Activated CD8-positive, alpha-beta memory T cell treated with anti-CD3 and anti-CD28 coated beads, Interleukin-2, amount 50 U/mL, for 4 hours (primary cell): Measurements from ENCODE around the gene USP38.
"Not testable (repeated sequence)": the region's sequence is repeated elsewhere in the genome, so short reads cannot be mapped to it uniquely, and the experiment has no call there.

Experiments used
- DNase-seq: peaks from one replicate; pipeline ENCODE4 v3.0.0-alpha.2; 2020

USP38 gene

DNA sequence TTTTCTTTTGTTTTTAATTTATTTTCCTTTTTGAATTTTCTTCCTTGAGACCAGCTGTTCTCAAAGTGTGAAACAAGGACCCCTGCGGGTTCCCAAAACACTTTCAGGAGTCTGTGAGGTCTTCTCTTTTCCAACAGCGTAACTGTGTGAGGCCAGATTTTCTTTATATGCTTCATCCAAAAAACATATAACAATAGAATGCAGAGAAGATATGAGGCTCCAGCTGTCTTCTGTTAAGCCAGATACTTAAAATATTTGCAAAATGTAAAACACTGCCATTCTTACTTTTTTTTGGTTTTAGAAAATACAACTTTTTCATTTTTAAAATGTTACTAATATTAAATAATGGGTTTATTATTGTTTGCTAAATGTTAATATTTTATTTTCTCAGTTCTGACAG is 27.8 kb downstream of the USP38 start:
- DNase-seq = no peak

DNA sequence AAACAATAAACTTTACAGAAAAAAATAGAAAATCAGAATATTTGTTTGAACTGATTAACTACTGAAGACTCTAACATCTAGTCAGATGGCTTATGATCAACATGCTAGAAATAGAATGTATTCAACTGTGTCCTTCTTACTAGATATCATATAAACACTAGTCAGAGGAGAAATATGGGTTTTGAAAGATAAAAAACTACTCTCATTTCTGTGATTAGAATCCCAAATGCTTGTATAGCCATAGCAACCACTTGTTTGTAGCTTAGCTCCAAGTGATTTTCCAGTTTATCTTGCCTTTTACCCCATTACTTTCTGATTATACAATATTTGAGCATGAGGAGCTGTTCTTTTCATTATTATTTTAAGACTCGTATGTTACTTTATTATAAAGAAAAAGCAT is 31.2 kb downstream of the USP38 start:
- no peak for DNase-seq

GRCh38 chr4:143224255-143224654 is 39.5 kb downstream of the USP38 start:
- DNase-seq = no peak

DNA sequence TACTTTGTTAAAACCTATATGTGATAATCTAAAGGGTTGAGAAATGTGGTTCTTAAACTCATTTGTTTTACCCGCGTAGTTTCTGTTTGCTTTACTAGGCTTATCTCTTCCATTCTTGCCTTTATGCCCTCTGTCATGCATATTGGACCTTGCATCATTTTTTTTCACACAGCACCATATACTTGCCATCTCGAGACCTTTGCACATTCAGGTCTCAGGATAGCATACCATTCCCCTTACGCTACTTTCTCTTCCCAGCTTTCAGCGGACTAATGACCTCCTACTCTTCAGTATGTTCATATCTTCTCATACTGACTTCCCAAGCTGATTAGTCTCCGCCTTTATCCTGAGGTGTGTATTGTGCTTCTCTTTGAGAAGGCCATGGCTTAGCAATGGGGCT is 40.5 kb downstream of the USP38 start:
- DNase-seq = no peak

- DNase-seq = no peak
Measured at GRCh38 chr4:143230683-143231082, 46.0 kb downstream of the USP38 start.

DNA sequence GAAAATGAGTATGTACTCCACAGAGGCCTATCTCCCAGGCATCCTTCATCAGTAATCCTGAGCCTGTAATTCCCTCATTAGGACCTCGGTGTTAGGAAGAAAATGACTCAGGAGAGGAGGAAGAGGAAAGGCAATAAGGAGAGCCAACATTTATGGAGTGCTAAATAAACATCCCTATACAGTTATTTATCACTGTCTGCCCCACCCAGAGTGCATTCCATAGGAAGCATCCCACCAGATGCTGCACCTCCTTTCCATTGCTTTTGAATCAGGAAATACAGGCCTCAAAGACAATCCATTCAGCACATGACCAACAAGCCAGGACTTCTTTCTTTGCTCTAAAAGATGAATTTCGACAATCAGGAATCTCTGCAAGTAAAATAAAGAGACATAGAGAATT is 47.6 kb downstream of the USP38 start:
- no peak for DNase-seq

GRCh38 chr4:143234153-143234552 is 49.4 kb downstream of the USP38 start:
- DNase-seq = no peak

DNA sequence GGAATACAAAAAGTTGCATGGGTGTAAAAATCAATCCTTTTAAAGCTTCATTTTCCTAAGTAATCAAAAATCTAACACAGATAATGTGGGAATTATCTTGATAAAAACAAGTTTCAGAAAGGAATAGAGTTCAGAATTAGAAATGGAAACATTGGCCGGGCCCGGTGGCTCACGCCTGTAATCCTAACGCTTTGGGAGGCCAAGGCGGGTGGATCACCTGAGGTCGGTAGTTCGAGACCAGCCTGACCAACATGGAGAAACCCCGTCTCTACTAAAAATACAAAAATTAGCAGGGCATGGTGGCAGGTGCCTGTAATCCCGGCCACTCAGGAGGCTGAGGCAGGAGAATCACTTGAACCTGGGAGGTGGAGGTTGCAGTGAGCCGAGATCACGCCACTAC is 52.5 kb downstream of the USP38 start:
- DNase-seq = not testable (repeated sequence)

- no peak for DNase-seq
Measured at GRCh38 chr4:143240939-143241679, 56.4 kb downstream of the USP38 start.

DNA sequence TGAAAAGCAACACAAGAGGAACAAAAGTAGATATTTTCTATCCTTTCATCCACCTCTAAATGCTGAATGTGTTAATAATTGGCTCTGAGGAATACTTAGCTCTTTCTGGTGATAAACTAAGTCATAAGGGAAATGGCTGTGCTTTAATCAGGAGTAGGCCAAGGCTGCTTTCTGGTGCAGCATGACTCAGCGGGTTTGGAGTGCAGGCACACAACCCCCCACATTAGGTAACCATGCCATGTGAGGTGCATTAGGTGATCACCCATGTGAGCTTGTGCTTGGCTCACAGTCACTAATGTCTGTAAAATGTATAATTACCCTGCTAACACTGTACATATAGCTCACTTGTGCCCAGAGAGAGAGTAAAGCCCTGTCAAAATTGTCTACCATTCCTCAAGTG is 57.2 kb downstream of the USP38 start:
- DNase-seq = no peak

DNA sequence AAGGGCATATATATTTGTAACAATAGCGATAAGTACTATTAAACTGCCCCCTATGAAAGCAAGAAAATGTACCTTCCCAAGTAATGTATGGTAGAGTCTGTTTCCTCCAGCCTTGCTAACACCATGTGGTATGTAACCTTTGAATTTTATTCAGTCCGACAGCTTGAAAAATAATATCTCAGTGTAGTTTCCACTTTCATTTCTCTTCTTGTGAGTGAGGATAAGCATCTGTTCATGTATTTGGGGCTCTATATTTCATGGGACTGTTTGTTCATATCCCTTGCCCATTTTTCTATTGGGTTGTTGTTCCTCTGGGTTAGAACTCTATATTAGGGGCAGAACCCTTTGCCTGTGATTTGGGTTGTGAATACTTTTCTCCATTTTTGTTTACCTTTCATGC is 58.3 kb downstream of the USP38 start:
- no peak for DNase-seq

DNA sequence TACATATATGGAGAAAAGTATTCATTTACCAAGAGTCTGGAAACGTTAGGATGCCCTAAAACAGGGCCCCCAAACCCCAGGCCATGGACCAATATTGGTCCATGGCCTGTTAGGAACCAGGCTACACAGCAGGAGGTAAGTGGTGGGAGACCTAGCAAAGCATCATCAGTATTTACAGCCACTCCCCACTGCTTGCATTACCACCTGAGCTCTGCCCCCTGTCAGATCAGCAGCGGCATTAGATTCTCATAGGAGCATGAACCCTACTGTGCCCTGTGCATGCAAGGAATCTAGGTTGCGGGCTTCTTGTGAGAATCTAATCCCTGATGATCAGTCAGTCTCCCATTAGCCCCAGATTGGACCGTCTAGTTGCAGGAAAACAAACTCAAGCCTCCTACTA is 62.3 kb downstream of the USP38 start:
- no peak for DNase-seq

DNA sequence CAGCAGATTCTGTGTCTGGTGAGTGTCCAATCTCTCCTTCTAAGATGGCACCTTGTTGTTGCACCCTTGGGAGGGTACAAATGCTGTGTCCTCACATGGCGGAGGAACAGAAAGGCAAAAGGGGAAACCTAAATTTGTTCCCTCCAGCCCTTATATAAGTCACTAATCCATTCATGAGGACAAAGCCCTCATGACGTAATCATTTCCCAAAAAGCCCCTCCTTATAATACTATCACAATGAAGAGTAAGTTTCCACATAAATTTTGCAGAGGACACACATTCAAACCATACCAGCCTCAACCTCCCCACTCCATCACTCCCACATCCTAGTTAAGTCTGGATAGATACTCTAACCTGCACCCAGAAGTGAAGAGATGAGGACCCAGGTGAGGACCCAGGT is 63.1 kb downstream of the USP38 start:
- DNase-seq = no peak

DNA sequence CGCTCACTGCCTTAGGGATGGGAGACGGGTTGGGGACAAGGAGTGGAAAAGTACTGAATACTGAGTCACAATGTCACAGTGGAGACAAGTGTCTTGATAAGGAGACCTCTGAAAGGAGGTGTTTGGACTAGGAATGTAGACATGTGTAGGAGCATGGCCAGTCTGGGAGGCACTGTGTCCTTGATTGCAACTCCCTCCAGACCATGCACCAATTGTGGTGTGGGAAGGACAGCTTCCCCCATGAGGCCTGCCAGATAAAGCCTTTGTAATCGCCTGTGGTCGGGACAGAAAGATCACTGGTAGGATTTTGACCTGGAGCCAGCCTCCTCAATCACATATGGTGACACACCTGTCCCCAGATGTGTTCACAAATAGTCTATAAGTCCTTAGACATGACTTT is 64.1 kb downstream of the USP38 start:
- no peak for DNase-seq

DNA sequence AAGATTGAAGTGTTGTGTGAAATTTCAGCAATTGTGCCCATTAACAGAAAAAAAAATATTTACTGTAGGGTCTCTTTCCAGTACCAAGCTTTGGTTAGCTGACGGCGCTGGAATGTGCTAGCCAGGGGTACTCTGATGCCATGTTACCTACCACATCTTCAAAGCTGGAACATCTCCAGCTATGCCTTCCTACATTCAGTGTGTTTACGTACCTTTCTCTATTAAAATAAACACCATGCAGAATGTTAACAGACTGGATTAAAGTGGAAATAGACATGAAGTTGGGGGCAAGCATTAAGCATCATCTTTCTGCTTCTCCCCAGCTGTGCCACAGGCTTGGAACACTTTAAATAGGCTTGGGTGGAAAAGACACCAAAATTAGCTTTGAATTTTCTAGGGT is 65.9 kb downstream of the USP38 start:
- DNase-seq = no peak

GRCh38 chr4:143251348-143251747 is 66.6 kb downstream of the USP38 start:
- DNase-seq = no peak

GRCh38 chr4:143251779-143252178 is 67.1 kb downstream of the USP38 start:
- DNase-seq = no peak

- no peak for DNase-seq
Measured at GRCh38 chr4:143252478-143252877, 67.8 kb downstream of the USP38 start.

DNA sequence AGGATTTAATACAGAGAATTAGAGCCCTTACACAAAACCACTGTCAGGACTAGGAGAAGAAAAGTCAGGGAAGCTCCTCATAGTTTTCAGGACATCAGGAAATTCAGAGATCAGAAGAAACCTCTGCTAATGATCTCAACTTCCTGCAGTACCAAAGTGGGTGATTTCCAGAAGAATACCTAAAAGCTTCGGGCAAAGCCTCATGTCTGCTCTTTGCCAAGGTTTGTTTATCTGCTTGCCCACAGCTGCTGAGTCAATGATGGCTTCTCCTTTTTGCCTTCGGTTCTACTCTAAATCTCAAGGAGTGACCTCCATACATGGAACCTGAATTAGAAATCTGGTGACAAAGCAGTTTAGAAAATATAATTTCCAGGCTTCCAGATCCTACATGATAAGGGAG is 68.4 kb downstream of the USP38 start:
- DNase-seq = no peak

DNA sequence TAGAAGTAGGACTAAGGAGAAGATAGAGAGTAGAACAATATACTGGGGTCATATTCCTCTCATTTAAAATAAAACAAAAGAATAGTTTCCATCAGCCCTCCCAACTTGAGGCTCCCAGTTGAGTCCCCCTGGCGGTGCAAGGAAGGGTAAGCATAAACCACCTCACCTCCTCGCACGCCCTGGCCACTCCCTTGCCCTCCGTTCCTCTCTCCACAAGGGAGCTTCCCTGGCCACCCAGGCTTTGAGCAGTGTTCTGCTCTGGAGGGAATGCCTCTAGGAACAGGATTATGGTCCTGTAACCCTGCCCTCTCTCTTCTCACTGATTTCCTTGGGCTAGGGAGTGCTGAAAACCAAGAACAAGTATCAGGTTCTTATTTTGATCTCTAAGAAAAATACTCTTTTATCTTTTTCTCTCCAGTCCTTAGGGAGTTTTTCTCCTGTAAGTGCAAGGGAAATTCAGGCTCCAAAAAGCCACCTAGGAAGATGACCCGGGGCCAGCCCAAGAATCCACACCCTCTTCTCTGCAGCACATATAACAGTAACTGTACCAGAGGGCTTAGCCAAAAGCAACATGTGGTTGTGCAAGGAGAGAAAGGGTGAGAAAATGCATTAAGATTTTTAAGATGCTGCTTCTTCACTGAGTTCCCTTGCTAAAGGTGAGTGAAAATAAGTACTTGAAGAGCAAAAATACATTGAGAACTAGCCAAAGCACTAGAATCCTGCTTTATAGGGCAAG is 69.9 kb downstream of the USP38 start:
- DNase-seq = no peak

- no peak for DNase-seq
Measured at GRCh38 chr4:143256456-143256855, 71.7 kb downstream of the USP38 start.

DNA sequence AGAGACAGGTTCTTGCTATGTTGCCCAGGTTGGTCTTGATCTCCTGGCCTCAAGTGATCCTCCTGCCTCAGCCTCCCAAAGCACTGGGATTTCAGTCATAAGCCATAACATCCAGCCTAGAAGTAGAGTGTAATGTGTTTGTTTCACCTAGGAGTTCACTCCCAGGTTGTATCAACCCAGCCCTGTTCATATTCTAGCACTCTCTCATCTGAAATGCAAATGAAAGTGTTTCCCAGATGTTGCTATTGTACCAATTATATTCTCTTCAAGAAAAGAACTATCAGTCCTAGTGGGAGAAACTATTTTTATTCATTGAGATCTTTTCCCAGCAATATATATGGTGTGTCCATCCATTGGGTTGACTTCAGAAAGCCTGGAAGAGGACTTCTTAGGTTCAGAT is 72.6 kb downstream of the USP38 start:
- DNase-seq = no peak

DNA sequence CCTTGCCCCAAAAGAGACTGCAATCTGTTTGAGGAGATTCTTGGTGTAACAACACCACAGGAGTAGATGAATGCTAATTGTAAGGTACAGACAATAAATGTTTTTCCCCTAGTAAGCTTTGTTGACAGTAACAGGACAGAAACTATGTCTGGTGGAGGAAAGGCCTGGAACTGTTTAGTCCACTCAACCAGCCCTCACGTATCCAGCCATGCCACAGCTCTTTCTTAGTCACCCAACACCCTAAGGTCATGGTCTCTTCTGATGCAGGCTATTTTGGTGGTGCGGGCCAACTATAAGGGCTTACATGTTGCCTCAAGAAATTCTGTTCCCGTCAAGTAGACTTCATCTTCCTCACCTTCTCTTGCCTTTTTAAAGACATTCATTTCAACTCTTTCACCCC is 76.0 kb downstream of the USP38 start:
- no peak for DNase-seq

DNA sequence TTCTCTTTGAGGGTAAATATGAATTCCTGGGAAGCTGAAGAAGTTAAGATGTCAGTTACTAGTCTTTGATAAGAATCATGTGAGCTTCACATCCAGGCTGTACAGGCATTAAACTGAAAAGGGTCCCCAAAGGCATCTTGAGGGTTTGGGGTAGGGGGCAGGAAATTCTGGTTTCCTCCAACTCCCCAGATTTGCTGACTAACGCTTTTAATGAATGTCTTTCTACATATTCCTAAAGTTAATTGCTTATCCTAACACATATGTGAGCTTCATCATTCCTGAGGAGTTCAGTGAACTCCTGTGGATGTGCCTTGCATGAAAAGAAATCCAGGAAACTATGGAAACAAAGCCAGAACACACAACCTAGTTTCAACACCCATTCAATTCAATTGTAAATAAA is 78.1 kb downstream of the USP38 start:
- no peak for DNase-seq

- DNase-seq = not testable (repeated sequence)
Measured at GRCh38 chr4:143267690-143268089, 83.0 kb downstream of the USP38 start.
